Measurements from ENCODE around the gene EPHB1. TPM values are rescaled to one million over a fixed set of nuclear protein-coding genes. Genes with fewer than 3 reads are reported as not detected.

The EPHB1 gene
- polyA plus RNA-seq, 1 experiment = 0.50 TPM

- TF ChIP-seq CTCF (IDR thresholded peaks at IDR 0.05; ENCODE audit: insufficient read depth, low read depth, low read length) = no peak
- ChIA-PET CTCF (no interaction called here), POLR2A (no interaction called here)
- Histone ChIP-seq H3K27me3 (ENCODE audit: control insufficient read depth, insufficient read depth, low read length) (no peaks in the 10 kb centered on the region), H3K36me3 (ENCODE audit: control insufficient read depth, insufficient read depth, low read length) (no peaks in the 10 kb centered on the region), H3K4me3 (ENCODE audit: low read depth, low read length) (no peak overlapping the region)
- DNase-seq (ENCODE audit: low read depth) = no peak
Observed at GRCh38 chr3:135148398-135149020, 353.4 kb downstream of the EPHB1 start.

- ChIA-PET CTCF (no interaction called here), POLR2A (no interaction called here)
- H3K4me3 ChIP-seq (ENCODE audit: low read depth, low read length) = no peak overlapping the region
- no peak for DNase-seq (ENCODE audit: low read depth)
- TF ChIP-seq CTCF (IDR thresholded peaks at IDR 0.05; ENCODE audit: insufficient read depth, low read depth, low read length) = no peak
- no peaks in the 10 kb centered on the region for H3K36me3 ChIP-seq (ENCODE audit: control insufficient read depth, insufficient read depth, low read length)
- no peaks in the 10 kb centered on the region for H3K27me3 ChIP-seq (ENCODE audit: control insufficient read depth, insufficient read depth, low read length)
Observed at GRCh38 chr3:135149707-135150681, 354.9 kb downstream of the EPHB1 start.

GRCh38 chr3:135154186-135154585, 359.1 kb downstream of the EPHB1 start:
- ChIA-PET CTCF (no interaction called here), POLR2A (no interaction called here)
- no peak for DNase-seq (ENCODE audit: low read depth)
- Histone ChIP-seq H3K36me3 (ENCODE audit: control insufficient read depth, insufficient read depth, low read length) (no peaks in the 10 kb centered on the region), H3K4me3 (ENCODE audit: low read depth, low read length) (no peak overlapping the region), H3K27me3 (ENCODE audit: control insufficient read depth, insufficient read depth, low read length) (no peaks in the 10 kb centered on the region)
- no peak for TF ChIP-seq CTCF (IDR thresholded peaks at IDR 0.05; ENCODE audit: insufficient read depth, low read depth, low read length)

- no peaks in the 10 kb centered on the region for H3K27me3 ChIP-seq (ENCODE audit: control insufficient read depth, insufficient read depth, low read length)
- no peaks in the 10 kb centered on the region for H3K36me3 ChIP-seq (ENCODE audit: control insufficient read depth, insufficient read depth, low read length)
- DNase-seq (ENCODE audit: low read depth) = no peak
- ChIA-PET CTCF (no interaction called here), POLR2A (no interaction called here)
- H3K4me3 ChIP-seq (ENCODE audit: low read depth, low read length) = no peak overlapping the region
- TF ChIP-seq CTCF (IDR thresholded peaks at IDR 0.05; ENCODE audit: insufficient read depth, low read depth, low read length) = no peak
Observed at GRCh38 chr3:135155228-135155627, 360.2 kb downstream of the EPHB1 start.

DNA sequence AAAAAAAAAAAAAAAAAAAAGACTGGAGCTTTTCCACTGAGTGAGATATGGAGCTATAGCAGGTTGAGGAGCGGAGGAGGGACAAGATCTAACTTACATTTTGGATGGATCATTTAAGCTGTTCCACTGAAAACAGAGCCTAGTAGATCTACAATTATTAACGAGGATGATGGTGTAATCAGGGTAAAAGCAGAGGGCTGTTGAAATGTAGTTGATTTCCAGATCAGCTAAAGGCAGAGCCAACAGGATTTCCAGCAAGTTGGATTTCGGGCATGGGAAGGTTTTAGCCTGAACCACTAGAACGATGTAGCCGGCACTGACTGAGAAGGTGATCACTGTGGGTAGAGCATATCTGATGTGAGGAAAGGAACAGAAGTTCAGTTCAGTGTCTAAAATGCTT, 360.7 kb downstream of the EPHB1 start:
- ChIA-PET CTCF (no interaction called here), POLR2A (no interaction called here)

More for the DNA sequence above, 360.7 kb downstream of the EPHB1 start:
- Histone ChIP-seq H3K36me3 (ENCODE audit: control insufficient read depth, insufficient read depth, low read length) (no peaks in the 10 kb centered on the region), H3K27me3 (ENCODE audit: control insufficient read depth, insufficient read depth, low read length) (no peaks in the 10 kb centered on the region), H3K4me3 (ENCODE audit: low read depth, low read length) (no peak overlapping the region)
- no peak for DNase-seq (ENCODE audit: low read depth)
- no peak for TF ChIP-seq CTCF (IDR thresholded peaks at IDR 0.05; ENCODE audit: insufficient read depth, low read depth, low read length)

Measured in BJ (cell line).